Measurements from ENCODE around the gene STIP1.

- TF ChIP-seq POLR2A (IDR thresholded peaks at IDR 0.05) (no peak), CTCF (IDR thresholded peaks at IDR 0.05 in 4 of 5, conservative IDR thresholded peaks at IDR 0.05 in 1 of 5) (no peak)
These were observed 41.5 kb downstream of the STIP1 start for GRCh38 chr11:64227405-64227956.
